ENCODE results near the gene SCAPER.

DNA sequence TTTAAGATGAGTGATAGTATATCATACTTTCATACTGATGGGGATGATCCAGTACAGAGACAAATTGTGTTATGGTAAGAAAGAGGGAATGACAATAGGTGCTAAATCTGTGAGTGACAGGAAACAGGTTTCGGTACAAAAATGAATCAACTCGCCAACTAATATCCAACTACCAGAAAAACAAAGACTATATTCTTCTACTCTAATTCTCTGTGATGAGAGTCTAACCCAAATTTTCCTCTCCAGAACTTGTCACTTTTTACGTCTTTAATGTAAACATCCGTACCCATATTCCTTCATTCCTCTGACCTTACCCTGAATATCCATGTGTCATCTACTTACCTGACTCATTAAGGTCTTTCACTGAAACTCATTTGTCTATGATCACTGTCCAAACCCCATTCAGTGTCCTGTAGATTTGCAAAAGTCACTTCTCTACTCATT, 39.6 kb downstream of the SCAPER start:
- TF ChIP-seq, protein P1, sequence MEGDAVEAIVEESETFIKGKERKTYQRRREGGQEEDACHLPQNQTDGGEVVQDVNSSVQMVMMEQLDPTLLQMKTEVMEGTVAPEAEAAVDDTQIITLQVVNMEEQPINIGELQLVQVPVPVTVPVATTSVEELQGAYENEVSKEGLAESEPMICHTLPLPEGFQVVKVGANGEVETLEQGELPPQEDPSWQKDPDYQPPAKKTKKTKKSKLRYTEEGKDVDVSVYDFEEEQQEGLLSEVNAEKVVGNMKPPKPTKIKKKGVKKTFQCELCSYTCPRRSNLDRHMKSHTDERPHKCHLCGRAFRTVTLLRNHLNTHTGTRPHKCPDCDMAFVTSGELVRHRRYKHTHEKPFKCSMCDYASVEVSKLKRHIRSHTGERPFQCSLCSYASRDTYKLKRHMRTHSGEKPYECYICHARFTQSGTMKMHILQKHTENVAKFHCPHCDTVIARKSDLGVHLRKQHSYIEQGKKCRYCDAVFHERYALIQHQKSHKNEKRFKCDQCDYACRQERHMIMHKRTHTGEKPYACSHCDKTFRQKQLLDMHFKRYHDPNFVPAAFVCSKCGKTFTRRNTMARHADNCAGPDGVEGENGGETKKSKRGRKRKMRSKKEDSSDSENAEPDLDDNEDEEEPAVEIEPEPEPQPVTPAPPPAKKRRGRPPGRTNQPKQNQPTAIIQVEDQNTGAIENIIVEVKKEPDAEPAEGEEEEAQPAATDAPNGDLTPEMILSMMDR (IDR thresholded peaks at IDR 0.05; ENCODE audit: insufficient read depth, low read length): no peak
- TF ChIP-seq POLR2AphosphoS5 (IDR thresholded peaks at IDR 0.05; ENCODE audit: low read depth): no peak

Measured in HL-60 (cell line).